Amniotic stem cell (primary cell): ENCODE results near the gene IRF2BPL.

Source experiments
- DNase-seq: peaks from one replicate; lab custom pipeline; 2025; lab: John Stamatoyannopoulos, UW

IRF2BPL gene

DNA sequence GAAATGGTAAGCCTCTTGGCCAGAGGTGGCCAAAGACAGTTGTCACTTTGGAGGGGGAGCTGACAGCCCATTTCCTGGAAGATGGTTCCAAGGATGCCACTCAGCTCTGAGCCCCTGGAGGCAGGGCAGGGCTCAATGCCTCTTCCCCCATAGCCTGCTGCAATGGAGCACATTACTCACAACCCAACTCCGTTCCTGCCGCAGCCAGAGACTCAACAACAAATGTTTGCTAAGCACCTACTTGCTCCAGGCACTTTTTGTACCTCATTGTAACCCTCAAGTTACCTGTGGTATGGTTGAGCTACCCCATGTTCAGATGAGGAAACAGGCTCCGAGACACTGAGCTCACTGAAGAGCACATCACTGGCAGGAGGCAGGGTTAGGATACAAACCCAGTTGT is 19.5 kb downstream of the IRF2BPL start:
- DNase-seq = no peak

DNA sequence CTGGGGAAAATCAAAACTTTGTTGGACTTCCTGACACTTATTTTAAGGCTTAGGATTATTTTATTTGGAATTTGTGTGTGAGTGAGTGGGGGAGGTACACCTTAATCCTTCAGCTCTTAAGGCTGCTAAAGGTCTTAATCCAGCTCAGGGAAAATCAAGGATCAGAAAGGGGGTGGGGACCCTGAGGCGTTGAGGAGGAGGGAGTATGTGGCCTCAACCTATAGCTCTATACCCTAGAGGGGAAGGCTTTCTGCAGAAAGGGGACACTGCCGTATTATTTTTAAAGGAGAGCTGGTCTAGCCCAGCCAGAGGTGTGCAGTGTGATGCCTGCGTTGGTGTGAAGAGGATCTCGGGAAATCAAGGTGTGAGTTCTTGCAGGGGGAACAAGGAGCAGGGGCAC is 20.0 kb downstream of the IRF2BPL start:
- DNase-seq = no peak

DNA sequence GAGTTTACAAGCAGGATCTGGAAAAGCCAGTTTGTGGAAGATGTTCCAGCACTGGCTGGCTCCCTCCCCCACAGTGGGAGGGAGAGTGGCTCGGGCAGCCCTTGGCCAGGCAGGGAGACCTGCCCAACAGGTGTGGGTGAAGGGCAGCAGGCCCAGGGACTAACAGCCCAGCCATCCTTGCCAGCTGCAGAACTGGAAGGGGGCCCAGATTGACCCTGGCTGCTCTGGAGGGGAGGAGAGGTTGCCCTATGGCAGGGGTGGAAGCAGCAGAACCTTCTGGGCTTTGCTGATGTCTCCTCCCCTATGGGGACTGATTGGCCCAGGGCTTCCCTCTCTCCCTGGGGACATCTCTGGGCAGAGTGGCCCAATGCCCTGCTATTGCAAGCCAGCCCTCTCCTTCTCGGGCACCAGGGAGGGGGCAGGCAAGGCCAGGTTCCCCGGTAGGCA is 20.5 kb downstream of the IRF2BPL start:
- DNase-seq = no peak

DNA sequence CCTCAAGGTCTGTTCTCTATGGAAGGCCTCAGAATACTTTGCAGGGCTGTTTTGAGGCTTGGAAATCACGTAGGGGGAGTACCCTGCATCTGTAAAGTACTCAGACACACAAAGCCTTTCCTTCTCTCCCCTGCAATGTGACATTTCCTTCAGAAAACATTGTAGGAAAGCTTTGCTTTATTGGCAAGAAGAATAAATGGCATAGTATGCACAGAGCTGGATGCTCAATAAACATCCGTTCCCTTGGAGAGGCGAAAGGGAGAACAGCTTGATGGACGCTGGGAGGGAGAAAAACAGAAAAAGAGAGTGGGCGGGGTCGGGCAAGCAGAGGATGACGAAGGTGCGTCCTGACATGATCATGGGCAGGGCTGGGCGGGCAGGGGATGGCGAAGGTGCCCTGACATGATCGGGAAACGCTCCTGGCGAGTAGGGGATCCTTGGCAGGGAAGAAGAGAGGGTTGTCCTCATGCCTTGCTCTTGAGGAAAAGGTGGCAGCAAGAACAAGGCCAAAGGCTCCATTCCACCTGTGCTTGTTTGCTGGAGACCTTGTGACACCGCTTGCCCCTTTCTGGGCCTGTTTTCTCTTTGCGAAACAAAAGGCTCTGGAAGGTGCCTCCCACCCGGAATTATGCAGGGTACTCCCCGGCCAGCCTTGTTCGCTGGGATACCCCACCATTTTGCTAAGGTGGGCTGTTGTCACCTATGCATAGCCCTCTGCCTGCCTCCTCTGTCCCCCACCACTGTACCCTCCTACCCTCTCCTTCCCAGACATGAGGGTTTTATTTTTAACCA is 21.1 kb downstream of the IRF2BPL start:
- no peak for DNase-seq

DNA sequence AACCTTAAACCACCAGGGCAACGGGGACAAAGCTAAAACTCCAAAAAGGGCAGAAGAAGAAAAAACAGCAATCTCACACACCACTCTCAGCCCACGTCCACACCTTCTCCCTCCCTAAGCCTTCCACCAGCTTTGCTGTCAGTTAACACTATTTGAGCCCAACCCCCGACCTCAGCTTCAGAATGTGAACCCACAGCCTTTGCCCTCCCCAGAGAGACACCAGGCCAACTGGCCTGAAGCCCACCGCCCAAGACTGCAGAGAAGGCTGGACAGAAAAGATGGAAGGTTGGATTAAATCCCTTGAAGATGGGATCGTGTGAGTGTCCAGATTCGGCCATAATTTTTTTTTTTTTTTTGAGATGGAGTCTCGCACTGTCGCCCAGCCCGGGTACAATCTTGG is 22.4 kb downstream of the IRF2BPL start:
- no peak for DNase-seq

DNA sequence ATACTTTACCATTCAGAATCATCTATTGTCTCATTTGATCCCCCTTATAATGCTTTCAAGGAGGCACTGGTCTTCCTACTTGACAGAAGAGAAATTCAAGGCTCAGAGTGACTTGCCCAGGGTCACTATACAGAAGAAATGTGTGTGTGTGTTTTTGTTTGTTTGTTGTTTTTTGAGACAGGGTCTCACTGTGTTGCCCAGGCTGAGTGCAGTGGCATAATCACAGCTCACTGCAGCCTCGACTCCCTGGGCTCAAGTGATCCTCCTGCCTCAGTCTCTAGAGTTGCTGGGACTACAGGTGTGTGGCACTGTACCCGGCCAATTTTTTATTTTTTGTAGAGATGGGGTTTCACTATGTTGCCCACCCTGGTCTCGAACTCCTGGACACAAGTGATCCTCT is 22.9 kb downstream of the IRF2BPL start:
- no peak for DNase-seq

DNA sequence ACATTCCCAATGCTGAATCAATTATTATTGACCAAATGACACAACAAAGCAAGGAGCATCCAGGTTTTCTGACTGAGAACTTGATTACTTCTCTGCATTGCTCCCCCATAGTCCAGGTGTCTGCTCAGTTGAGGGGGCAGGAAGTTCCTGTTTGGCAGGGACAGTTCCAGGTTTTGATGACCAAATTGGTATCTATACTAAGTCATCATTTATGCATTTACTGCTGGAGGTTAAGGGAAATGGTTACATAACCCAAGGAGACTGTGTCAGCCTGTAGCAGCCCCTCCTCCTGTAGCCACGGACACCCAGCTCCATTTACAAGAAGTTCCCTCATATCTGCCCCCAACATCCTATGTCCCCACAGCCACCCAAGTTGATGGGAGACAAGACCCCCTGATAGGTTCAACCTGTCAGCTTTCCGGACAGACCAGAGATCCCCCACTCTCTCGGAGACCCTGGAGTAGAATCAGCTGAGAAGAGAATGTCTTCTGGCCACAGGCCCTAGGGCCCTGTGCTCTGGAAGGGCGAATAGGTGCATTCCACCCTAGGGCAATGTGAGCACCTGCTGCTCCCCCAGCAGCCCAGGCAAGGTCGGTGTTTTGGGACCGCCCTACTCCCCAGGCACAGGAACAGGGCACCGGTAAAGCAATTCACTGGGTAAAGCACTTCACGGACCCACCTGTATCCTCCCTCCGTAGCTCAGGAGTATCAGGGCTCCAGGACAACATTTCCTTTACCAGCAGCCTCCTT is 23.6 kb downstream of the IRF2BPL start:
- no peak for DNase-seq

DNA sequence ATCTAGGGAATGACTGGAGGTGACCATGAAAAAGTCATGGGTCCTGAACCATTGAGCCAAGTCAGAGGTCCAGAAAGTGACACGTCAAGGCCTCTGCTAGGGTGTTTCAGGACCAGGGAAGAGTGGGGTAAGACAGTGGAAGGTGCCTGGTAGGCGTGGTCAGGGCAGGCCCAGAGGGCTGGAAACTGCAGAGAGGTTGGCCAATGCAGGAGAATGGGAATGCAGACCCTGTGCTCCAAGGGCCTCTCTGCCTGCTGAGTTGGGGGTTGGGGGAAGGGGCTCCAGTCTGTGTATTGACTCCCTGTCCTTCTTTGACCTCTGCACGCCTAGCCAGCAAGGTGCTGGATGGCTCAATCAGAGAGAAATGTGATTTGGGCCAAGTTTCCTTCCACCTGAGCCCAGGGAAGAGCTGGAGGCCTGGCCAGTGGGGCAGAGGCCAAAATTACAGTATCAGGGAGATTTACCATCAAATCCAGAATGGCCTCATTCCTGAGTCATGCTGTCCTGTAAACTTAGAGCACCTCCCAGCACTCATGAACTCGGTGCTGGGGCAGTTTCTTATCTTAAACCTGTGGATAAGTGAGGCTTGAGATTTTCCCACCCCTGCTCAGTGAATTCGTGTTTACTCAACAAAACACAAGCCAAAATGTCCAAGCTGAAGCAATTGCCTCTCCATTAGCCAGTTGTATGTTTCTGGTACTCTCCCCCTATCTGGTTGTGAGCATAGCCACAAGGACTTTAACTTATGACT is 24.4 kb downstream of the IRF2BPL start:
- DNase-seq = no peak

DNA sequence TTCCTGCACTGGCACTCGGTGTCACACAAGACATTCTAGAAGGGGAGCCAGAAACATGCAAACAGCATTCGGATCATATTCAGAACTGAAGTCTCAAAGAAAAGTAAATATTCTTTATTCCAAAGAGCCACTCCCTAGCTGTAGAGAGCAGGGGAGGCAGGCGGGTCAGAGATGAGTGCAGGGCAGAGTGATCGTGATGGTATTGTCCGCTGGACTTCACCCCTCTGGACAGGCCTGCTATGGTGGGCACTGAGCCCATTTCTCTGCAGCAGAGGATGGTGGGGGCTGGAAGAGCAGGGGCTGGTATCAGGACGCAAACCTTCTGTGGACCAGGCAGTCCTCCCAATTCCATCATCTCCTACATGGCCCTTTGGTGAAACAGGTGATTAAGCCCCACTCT is 25.6 kb downstream of the IRF2BPL start:
- DNase-seq = no peak

DNA sequence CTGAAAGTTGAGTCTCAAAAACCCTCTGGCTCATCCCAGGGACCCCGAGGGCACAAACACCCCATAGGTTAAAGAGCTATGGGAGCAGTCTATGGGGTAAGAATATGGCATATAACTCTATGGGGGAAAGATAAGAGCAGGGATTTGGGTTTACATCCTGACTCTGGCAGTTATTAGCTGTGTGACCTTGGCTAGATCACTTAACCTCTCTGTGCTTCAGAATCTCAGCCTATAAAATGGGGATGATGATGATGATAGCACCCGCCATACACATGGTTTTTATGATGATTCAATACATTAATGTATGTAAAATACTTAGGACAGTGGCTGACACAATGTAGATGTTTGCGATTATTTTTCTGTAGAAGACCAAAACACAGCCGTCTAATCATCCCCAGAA is 26.2 kb downstream of the IRF2BPL start:
- no peak for DNase-seq

DNA sequence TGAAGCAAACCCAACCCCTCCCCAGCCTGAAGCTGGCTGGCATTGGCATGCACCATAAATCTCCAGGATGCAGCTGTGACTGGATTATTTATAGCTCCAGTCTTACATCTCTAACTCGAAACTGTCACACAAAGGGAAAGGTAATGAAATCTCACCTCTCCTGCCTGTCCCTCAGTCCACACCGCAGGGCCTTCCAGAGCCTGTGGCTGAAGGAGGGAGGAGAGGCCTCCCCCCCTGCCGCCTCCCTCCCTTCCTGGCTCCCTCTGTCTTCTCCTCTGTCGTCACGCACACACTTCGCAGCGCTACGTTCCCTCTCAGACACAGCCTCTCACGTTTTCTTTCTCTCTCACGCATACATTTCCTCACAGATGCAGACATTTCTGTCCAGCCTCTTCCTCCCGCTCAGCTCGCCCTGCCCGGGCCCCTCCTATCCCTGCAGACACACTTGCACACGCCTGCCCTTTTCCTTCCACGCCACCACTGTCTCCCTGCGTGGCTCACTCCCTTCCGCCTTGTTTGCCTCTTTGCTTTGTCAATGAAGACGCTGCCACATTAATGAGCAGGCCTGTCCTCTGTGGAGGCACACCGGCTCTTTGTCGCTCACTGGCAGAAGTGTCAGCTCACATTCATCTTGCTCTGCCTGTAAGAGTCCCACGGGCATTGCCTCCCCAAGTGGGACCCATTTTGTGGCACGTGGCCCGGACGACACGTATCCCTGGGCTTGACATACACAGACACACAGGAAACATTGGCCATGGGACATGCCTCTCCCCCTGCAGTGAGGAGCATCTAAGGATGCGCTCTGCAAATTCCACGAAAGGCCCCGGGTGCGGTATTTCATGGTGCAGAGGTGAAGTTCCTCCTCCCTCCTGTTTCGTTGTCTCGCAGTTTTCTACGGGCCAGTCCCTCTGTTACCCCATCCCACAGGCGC is 27.9 kb downstream of the IRF2BPL start:
- no peak for DNase-seq

DNA sequence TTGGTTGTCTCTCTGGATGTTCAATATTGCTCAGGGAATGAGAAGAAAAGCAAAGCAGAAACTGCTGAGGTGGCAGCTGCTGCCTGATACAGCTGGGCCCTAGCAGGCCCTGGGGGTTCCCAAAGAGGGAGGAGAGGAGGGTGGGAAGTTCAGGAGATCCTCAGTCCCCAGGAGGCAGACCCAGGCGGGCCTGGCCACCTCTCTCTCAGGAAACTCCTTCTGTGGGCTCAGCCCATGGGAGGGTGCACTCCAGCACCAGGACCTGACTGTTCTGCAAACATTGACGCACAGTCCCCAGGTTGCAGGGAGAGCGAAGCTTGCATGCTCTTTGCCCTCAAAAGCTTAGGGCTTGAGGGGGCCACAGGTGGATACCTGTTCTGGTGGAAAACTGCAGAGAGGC is 29.6 kb downstream of the IRF2BPL start:
- no peak for DNase-seq

DNA sequence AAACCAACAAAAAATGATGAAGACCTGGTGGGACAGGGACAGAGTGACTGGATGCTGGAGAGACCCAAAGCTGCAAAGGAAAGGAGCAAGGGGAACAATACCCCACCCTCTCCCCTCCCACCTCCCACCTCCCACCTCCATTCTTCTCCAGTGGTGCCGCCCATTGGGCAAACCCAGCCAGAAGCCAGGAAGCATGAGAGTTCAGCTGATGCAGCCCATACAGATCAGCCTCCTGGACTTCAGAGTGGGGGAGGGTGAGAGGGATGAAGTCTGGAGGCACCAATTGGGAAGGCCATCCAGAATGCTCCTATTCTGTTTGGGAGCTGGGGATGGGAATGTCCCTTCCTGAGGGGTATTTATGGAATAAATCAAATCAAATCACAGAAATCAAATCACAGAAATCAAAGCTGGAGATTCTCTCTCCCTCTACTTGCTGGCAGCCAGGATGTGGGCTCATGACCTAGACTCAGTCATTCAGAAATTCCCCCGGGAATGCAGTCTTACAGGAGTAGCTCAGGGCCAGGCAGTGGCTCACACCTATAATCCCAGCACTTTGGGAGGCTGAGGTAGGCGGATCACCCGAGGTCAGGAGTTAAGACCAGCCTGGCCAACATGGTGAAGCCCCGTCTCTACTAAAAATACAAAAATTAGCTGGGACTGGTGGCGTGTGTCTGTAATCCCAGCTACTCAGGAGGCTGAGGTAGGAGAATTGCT is 31.1 kb downstream of the IRF2BPL start:
- DNase-seq = no peak

DNA sequence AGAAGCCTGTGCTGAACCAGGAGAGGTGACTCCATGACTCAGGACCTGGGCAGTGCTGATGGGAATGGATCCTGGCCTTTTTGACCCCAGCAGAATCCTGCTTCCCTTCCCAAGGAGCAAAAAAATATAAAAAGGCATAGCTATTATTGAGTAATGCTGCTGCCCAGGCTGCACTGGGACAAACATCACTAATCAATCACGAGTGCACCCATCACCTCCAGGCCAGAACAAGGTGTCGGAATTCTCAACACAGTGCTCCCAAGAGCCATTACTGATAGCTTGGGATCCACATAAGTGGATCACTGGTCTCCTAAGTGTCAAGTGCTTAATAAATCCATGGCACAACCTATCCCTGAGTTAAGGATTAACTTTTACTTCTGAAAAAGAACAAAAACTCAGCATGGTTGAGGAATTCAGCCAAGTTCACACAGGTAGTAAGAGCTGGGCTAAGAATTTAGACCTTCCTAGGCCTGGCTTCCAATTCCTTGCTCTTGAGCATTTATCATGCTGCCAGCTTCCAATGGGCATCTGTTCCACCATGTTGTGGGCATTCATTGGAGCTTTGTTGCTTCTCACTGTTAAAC is 31.9 kb downstream of the IRF2BPL start:
- no peak for DNase-seq

DNA sequence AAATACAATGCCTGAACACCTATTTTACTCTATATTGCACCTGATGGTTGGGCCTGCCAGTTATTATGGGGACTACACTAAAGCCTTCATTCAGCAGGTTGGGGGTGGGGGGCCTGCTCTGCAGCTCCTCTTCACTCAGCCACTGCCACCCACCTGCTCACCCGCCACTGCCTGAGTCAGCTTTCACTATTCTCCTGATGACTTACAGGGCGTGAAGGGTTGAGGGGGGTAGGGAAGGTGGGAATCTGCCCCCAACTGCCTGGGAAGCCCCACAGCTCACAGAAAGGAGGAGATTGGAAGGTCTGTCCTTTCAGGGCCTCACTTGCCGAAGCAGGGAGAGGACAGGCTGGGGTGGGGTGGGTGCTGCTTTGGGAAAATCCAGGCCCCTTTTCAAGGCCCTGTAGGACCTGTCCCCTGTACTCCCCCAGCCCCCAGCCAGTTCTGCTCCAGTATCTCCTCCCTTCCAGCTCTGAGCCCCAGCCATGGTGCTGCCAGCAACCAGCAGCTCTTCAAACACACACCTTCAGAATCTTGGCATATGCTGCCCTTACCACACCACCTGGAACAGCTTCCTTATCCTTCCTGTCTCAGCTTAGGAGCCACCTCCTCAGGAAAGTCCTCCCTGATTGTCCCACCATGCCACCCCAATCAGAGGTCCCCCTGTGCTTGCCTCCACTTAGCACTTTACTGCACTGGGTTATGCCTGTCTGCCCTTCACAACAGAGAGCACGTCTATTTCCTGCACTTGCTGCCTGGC is 33.1 kb downstream of the IRF2BPL start:
- no peak for DNase-seq

DNA sequence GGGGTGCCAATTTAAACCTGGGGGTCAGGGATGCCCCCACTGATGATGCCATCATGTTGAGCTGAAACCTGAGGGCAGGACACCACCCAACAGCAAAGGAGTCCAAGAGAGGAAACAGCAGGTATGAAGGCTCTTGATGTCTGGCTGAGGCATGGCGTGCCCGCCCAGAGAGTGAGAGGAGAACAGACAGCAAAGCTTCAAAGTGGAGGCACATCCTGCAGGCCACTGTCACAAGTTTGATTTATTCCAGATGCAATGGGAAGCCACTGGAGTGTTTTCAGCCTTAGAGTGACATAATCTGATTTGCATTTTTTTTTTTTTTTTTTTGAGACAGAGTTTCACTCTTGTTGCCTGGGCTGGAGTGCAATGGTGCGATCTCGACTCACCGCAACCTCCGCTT is 34.8 kb downstream of the IRF2BPL start:
- no peak for DNase-seq

DNA sequence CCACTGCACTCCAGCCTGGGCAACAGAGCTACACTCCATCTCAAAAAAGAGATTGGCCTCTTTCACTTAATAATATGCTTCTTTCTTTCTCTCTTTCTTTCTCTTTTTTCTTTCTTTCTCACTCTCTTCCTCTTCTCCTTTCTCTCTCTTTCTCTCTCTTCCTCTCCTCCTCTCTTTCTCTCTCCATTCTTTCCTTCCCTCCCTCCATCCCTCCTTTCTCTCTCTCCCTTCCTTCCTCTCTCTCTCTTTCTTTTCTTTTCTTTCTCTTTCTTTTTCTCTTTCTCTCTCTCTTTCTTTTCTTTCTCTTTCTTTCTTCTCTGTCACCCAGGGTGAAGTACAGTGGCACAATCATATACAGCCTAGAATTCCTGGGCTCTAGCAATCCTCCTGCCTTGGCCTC is 38.4 kb downstream of the IRF2BPL start:
- no peak for DNase-seq

DNA sequence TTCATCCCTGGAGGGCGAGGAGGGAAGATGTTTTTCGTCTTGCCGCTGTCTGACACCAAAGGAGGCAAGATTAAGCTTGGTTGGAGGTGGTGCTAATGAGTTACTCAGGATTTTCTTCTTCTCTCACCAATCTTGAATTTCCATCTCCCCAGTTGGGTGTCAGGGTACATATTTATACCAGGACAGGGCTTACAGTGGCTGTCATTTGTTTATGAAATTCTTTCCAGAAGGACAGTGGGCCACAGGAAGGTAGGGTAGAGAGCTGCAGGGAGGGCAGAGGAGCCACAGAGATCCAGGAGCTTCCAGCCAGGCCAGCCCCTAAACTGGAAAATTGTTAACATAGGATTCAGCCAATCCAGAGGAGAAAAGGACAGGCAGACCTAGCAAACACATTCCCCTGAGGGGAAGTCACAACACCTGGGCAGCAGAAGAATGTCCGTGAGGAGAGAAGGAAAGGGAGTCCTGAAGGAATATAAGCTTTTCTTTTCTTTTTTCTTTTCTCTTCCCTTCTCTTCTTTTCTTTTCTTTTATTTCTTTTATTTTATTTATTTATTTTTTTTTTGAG is 40.5 kb downstream of the IRF2BPL start:
- no peak for DNase-seq

DNA sequence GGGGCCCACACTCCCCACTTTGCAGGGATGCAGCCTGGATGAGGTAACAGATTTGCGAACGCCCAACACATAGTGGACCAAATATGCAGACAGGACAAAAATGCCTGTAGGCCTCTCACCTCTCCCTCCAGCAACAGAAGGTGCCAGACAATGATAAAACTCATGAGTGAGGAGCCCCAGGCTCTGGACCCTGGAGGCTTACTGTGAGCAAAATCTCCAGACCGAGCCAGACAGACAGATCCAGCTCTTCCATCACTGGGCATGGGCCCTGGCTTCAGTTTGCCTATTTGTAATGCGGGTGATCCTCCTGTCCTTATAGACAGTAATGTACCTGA is 42.3 kb downstream of the IRF2BPL start:
- DNase-seq = no peak
